Measurements from ENCODE around the gene NTRK3. TPM values are rescaled to one million over a fixed set of nuclear protein-coding genes. Genes with fewer than 3 reads are reported as not detected.

The NTRK3 gene
- total RNA-seq, 6 experiments from 2014 or later: 0.35 to 0.75 (median 0.46) TPM

DNA sequence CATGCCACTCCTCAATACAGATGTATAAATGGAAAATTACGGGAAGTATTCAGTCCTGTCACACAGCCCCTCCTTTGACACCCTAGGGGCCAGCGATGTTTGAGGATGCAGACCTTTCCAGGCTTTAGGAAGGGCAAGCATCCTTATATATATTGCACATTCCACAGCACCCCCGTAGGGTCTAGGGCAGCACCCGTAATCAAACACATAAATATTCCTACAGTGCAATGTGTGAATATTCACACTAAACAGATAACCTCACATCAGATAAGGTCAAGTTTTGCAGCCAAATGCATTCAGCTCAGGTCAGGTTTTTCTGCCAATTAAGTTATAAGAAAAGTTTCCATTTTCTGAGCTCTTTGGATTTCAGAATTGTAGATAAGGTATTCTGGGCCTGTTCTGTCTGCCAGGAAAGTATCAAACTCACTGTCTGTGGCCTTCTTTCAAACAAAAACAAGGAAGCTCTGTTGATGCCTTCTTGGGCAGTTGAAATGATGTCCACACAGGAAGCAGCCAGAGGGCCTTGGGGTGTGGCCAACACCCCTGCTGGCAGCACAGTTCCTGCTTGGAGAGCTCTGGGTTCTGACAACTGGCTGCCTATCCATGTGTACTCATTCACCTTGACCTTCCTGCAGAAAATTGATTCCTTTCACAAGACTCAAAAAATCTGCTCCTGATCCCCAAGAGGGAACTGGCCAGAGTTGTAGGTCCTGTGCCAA is 427.0 kb downstream of the NTRK3 start:
- 45% methylated on average over 3 of the region's 4 CpGs for whole genome bisulfite sequencing (ENCODE audit: insufficient coverage, low coverage, low lambda C conversion rate, missing lambda C conversion rate)
- intact Hi-C loops (cut with DNase I): no loop called here
- TF ChIP-seq POLR2A (IDR thresholded peaks at IDR 0.05): no peak
- TF ChIP-seq, protein P1, sequence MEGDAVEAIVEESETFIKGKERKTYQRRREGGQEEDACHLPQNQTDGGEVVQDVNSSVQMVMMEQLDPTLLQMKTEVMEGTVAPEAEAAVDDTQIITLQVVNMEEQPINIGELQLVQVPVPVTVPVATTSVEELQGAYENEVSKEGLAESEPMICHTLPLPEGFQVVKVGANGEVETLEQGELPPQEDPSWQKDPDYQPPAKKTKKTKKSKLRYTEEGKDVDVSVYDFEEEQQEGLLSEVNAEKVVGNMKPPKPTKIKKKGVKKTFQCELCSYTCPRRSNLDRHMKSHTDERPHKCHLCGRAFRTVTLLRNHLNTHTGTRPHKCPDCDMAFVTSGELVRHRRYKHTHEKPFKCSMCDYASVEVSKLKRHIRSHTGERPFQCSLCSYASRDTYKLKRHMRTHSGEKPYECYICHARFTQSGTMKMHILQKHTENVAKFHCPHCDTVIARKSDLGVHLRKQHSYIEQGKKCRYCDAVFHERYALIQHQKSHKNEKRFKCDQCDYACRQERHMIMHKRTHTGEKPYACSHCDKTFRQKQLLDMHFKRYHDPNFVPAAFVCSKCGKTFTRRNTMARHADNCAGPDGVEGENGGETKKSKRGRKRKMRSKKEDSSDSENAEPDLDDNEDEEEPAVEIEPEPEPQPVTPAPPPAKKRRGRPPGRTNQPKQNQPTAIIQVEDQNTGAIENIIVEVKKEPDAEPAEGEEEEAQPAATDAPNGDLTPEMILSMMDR (IDR thresholded peaks at IDR 0.05): no peak
- DNase-seq: no peak
- H3K4me1 ChIP-seq: no peaks in the 10 kb centered on the region
- ATAC-seq: peak in 1 of 4 donors; percentile 40
- no peak overlapping the region for H3K27ac ChIP-seq
- no peak overlapping the region for H3K4me3 ChIP-seq
- H3K9me3 ChIP-seq: no peaks in the 10 kb centered on the region
- no peaks in the 10 kb centered on the region for H3K27me3 ChIP-seq
- no peaks in the 10 kb centered on the region for H3K36me3 ChIP-seq

DNA sequence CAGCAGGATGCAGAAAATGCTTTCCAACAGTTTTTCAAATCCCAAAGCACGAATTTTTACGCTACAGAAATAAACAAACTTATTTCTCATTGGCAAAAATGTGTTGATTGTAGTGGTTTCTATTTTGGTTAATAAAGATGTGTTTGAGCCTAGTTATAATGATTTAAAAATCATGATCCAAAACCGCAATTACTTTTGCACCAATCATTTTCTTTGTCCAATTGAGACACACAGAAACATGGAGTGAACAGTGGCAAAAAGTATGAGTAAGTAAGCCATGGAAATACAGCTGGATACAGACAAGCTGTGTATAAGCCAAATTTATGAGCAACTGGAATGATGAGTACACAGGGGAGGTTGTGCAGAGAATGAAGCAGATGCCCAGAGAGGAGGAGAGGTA is 427.9 kb downstream of the NTRK3 start:
- H3K27me3 ChIP-seq: no peaks in the 10 kb centered on the region
- DNase-seq (no peak), ATAC-seq (no peak)
- no peaks in the 10 kb centered on the region for H3K9me3 ChIP-seq
- H3K4me3 ChIP-seq: no peak overlapping the region
- intact Hi-C loops (cut with DNase I): no loop called here
- WGBS (ENCODE audit: insufficient coverage, low coverage, low lambda C conversion rate, missing lambda C conversion rate): 27% methylated on average over 3 of the region's 3 CpGs
- H3K36me3 ChIP-seq: no peaks in the 10 kb centered on the region
- H3K4me1 ChIP-seq: no peaks in the 10 kb centered on the region
- no peak overlapping the region for H3K27ac ChIP-seq
- TF ChIP-seq, protein P1 (IDR thresholded peaks at IDR 0.05): no peak
- TF ChIP-seq POLR2A (IDR thresholded peaks at IDR 0.05): no peak

DNA sequence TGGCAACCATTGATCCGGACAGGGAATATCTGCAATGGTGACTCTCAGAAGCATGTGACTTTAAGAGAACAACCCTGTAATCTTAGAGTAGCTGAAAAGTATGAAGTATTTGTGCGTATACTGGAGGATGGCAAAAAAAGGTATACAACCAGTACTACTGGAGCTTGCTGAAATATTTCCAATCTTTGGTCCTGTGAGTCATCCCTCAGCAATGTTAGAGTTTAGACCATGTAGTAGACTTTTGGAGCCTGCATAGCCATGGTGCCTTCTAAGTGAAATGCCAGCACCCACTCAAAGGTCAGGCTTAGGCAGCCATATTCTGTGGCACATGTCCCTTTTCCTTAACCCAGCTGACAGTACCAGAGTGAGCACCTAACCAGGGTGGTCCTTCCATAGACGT is 429.4 kb downstream of the NTRK3 start:
- WGBS (ENCODE audit: insufficient coverage, low coverage, low lambda C conversion rate, missing lambda C conversion rate): 54% methylated on average over 3 of the region's 3 CpGs
- Histone ChIP-seq H3K4me1 (no peaks in the 10 kb centered on the region), H3K27ac (no peak overlapping the region), H3K36me3 (no peaks in the 10 kb centered on the region), H3K4me3 (no peak overlapping the region), H3K9me3 (no peaks in the 10 kb centered on the region), H3K27me3 (peaks cover 0 to 3% of the 10 kb centered on the region in 2 donors)
- ATAC-seq (no peak), DNase-seq (no peak)
- TF ChIP-seq POLR2A (IDR thresholded peaks at IDR 0.05): no peak
- TF ChIP-seq, protein P1 (IDR thresholded peaks at IDR 0.05): no peak
- intact Hi-C loops (cut with DNase I): no loop called here

DNA sequence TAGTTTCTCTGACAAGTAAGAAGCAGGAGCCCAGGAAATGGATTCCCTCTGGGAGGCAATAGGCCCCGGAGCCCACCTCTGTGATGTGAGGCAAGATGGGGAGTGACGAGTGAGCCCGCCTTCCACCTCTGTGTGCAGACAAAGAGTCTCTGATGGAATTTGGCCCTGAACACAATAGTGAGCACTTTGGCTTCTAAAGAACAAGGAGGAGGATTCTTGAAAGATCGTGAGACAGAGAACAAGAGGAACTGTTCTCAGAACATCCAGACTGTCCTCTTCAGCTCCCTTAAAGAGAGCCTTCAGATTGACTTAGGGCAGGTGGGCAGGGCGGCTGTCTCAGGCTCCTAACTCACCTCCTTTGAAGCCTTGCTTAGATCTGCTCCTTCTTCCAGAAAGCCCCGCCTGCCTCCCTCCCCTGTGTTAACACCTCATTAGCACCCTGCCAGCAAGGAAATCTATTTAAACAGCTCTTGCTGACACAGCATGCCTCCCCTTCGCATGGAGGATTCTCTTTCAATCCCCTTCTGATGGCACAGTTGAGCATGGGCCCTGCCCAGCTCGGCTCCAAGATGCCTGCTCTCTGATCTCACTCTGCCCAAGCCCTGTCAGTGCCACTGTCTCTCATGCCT is 430.3 kb downstream of the NTRK3 start:
- H3K36me3 ChIP-seq: no peaks in the 10 kb centered on the region
- WGBS (ENCODE audit: insufficient coverage, low coverage, low lambda C conversion rate, missing lambda C conversion rate): 35% methylated on average over 6 of the region's 8 CpGs
- no peak overlapping the region for H3K27ac ChIP-seq
- H3K4me3 ChIP-seq: no peak overlapping the region
- intact Hi-C loops (cut with DNase I): no loop called here
- H3K27me3 ChIP-seq: peaks cover 0 to 3% of the 10 kb centered on the region in 2 donors
- no peak for DNase-seq
- no peak for TF ChIP-seq POLR2A (IDR thresholded peaks at IDR 0.05)
- TF ChIP-seq, protein P1 (IDR thresholded peaks at IDR 0.05): no peak
- no peaks in the 10 kb centered on the region for H3K9me3 ChIP-seq
- H3K4me1 ChIP-seq: no peaks in the 10 kb centered on the region
- no peak for ATAC-seq
